Measurements from ENCODE around the gene ATP6V0E2.
"Not testable (repeated sequence)": the region's sequence is repeated elsewhere in the genome, so short reads cannot be mapped to it uniquely, and the experiment has no call there.

ATP6V0E2 gene

DNA sequence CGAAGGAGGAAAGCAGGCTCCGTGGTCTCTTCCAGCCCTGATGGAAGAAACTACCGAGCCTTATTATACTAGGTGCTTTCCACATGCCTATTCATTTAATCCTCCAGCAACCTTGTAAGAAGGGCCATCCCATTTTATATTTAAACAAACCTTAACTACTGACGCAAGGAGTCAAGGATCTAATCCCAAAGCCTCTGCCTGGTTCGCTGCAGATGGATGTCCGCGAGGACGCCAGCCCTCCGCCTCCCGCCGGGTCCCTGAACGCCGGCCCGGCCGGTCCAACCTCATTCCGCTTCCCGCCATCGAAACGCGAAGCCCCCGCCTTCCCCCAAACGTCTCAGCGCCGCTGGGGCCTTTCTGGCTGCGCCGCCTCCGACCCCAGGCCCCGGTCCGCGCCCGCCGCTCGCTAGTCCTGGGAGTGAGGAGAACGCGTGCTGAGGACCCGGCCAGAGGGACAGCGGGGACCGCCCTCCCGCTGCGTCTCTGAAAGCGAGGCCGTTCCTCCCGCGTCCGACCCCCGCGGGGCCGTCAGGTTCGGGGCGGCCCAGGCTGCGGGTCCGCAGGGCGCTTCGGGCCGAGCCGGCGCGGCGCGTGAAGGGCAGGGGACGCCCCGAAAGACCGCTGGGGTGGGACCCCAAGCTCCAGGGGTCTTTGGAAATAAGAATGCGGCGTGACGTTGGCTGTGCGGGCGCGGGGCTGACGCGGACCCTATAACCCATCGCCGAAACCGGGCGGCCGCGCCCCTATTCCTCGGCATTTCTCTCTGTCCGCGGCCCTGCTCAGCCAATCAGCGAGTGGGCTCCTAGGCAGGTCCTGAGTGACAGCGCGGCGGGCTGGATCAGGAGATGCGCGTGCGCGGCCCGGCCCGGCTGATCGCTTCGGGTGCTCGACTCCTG, at the start of gene ATP6V0E2:
Gene ATP6V0E2, plus strand, starts transcription at position 896 of the 896 bp plus-strand sequence. CDS start 97 bp downstream, outside the sequence.
- peak; percentile 85 for DNase-seq

GRCh38 chr7:149824301-149824741, 49.4 kb upstream of the ATP6V0E2 start:
- no peak for DNase-seq

GRCh38 chr7:149824748-149825566, 48.8 kb upstream of the ATP6V0E2 start:
- no peak for DNase-seq

GRCh38 chr7:149825567-149826343, 48.0 kb upstream of the ATP6V0E2 start:
- no peak for DNase-seq

GRCh38 chr7:149826344-149827088, 47.3 kb upstream of the ATP6V0E2 start:
- DNase-seq: no peak

GRCh38 chr7:149827089-149827981, 46.4 kb upstream of the ATP6V0E2 start:
- no peak for DNase-seq

DNA sequence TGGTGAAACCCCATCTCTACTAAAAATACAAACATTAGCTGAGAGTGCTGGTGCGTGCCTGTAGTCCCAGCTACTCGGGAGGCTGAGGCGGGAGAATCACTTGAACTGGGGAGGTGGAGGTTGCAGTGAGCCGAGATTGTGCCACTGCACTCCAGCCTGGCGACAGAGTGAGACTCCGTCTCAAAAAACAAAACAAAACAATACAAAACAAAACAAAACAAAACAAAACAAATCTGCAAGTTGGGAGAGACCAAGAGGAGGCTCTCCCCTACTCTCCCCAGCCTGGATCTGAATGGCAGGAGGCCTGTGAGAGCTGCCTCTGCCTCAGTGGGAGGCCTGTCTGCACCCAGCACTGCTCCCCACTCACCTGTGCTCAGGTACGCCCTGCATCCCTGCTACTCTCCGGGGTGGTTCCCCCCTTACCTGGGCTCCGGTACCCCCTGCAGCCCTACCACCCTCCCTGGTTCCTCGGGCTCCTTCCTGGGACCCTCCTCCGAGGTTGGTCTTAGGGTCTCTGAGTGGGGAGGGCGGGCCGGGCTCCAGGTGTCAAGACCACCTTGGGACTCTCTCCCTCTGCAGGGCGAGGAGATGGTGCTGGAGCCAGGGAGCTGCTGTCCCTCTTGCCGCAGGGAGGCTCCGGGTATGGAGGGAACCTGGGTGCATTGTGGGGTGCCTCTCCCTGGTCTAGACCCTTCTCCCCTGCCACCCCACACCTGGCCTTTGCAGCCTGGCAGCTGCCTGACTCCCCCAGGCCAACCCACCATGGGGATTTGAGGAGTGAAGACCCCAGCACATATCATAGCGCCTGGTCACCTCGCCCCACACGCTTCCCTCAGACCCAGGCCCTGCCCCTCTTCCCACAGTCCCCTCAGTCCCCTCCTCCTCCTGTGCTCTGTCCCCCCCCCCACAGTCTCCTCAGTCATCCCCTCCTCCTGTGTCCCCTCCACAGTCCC, 45.1 kb upstream of the ATP6V0E2 start:
- no peak for DNase-seq

DNA sequence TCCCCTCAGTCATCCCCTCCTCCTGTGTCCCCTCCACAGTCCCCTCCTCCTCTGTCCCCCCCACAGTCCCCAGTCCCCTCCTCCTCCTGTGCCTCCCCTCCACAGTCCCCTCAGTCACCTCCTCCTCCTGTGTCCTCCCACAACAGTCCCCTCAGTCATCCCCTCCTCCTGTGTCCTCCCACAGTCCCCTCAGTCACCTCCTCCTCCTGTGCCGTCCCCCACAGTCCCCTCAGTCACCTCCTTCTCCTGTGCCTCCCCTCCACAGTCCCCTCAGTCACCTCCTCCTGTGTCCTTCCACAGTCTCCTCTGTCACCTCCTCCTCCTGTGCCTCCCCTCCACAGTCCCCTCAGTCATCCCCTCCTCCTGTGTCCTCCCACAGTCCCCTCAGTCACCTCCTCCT, 43.2 kb upstream of the ATP6V0E2 start:
- not testable (repeated sequence) for DNase-seq

GRCh38 chr7:149830997-149831740, 42.6 kb upstream of the ATP6V0E2 start:
- no peak for DNase-seq

DNA sequence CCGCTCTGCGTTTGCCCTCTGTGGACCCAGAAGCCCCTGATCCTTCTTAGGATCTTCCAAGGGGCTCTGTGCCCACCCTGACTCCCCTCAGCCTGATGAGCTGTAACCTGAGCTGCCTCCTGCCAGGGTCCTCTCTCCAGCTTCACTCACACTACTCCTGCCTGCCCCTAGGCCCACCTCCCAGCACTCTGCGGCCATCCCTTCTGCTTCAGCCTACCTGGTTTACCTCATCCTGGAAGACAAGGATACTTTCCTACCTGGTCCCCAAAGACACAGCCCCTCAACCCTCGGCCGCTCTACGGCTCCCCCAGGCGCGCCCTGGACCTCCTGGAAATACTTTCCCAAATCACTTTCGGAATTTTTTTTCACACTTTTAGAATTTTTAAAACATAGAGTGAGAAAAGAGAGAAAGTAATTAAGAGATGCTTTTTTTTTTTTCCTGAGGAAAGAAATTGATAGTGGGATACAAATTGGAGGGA, 42.0 kb upstream of the ATP6V0E2 start:
- no peak for DNase-seq

DNA sequence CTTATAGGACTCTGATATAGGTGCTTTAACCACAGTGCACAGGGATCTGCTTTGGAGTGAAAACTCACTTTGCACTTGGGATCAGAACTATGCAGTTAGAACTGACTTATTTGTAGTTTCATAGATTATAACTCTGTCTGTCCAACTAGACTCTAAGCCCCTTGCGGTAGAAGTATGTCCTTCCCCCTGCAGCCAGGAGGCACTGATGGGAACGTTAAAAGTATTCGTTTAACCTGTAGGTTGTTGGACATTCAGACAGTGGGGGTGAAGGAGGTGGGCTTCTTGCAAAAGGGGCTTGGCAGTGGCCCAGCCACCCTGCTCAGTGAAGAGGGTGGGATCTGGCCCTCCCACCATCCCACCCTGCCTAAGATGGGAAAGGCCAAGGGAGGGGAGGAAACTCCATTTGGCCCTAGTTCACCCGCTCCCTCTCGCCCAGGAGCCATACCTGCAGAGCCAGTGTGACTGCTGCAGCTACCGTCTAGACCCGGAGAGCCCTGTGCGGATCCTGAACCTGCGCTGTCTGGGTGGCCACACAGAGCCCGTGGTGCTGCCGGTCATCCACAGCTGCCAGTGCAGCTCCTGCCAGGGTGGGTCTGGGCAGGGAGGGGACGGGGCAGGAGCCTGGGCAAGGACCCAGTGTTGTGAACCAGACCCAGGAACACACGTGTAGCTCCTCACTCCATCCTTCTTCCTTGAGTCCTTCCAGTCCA, 41.3 kb upstream of the ATP6V0E2 start:
- no peak for DNase-seq

- DNase-seq: no peak
Observed at GRCh38 chr7:149833495-149834130, 40.2 kb upstream of the ATP6V0E2 start.

GRCh38 chr7:149834601-149835000, 39.2 kb upstream of the ATP6V0E2 start:
- no peak for DNase-seq

DNA sequence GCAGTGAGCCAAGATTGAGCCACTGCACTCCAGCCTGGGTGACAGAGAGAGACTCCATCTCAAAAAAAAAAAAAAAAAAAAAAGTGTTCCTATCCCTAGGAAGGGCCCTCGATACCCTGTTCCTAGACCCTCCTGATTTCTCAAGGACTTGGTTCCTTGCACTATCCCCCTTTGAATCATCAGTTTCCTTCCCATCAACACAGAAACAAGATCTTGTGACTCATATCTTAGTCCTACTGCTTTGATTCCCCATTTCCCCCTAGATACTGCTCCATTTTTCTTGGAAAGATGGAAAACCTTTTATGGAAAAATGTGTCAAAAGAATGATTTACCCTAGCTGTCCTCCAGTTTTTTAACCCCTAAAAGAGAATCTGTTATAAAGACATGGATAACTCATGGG, 37.3 kb upstream of the ATP6V0E2 start:
- no peak for DNase-seq

- DNase-seq: no peak
Observed at GRCh38 chr7:149837564-149838223, 36.1 kb upstream of the ATP6V0E2 start.

GRCh38 chr7:149838224-149838991, 35.4 kb upstream of the ATP6V0E2 start, which contains the start of gene ZNF862:
Gene ZNF862, plus strand, starts transcription at chr7:149838375. Its CDS starts 237 bp downstream, at chr7:149838612.
- DNase-seq: peak; percentile 96
